Astrocyte of the spinal cord (primary cell): Measurements from ENCODE around the gene LRRN4.

Experiments
- DNase-seq: peaks from one replicate; pipeline ENCODE4 v3.0.0; 2011; ENCODE audit warnings: low read depth, low spot score
- H3K4me3 ChIP-seq: 2 replicates; pipeline ENCODE4 v1.5.1; 2011; ENCODE audit warnings: low read depth, mild to moderate bottlenecking, low read length, moderate library complexity
- CTCF ChIP-seq: IDR thresholded peaks from 2 replicates; pipeline ENCODE4 v1.5.1; 2012; ENCODE audit warnings: low read depth, mild to moderate bottlenecking, low read length, inconsistent platforms
- in situ Hi-C: cut with HindIII; loops from 2 replicates; pipeline ENCODE4 v1.10.0; 2017; ENCODE audit warnings: low sequenced_read_pairs

Gene LRRN4

GRCh38 chr20:6075428-6076219 is 21.8 kb upstream of the LRRN4 start:
- TF ChIP-seq CTCF, result no peak
- DNase-seq, result peak; percentile 44
- in situ Hi-C loops, result no loop called here

GRCh38 chr20:6074784-6075183 is 20.9 kb upstream of the LRRN4 start:
- DNase-seq, result no peak
- no peak overlapping the region for H3K4me3 ChIP-seq
- in situ Hi-C loops, result no loop called here
- no peak for TF ChIP-seq CTCF

More at GRCh38 chr20:6075428-6076219, 21.8 kb upstream of the LRRN4 start:
- H3K4me3 ChIP-seq, result no peak overlapping the region

GRCh38 chr20:6074145-6074561 is 20.3 kb upstream of the LRRN4 start:
- TF ChIP-seq CTCF, result peak; percentile 47
- in situ Hi-C loops, result no loop called here
- no peak overlapping the region for H3K4me3 ChIP-seq
- DNase-seq, result no peak

- no peak for DNase-seq
- TF ChIP-seq CTCF, result no peak
- no peak overlapping the region for H3K4me3 ChIP-seq
- in situ Hi-C loops, result no loop called here
Measured at GRCh38 chr20:6070829-6071695, 17.2 kb upstream of the LRRN4 start.

- H3K4me3 ChIP-seq, result no peak overlapping the region
- no peak for TF ChIP-seq CTCF
- no peak for DNase-seq
- in situ Hi-C loops, result no loop called here
Measured at GRCh38 chr20:6069669-6070068, 15.8 kb upstream of the LRRN4 start.

- TF ChIP-seq CTCF, result no peak
- in situ Hi-C loops, result no loop called here
- no peak for DNase-seq
- H3K4me3 ChIP-seq, result no peak overlapping the region
Measured at GRCh38 chr20:6067763-6068318, 14.0 kb upstream of the LRRN4 start.
